HEK293 (cell line): ENCODE measurements around the gene NYNRIN.

Experiments
- GLI4 ChIP-seq: fragments of 450-650 bp; formaldehyde crosslinking; IDR thresholded peaks from 2 replicates; pipeline ENCODE4 v1.5.1; 2016; ENCODE audit warnings: missing biosample characterization, missing genetic modification characterization
- MYNN ChIP-seq: fragments of 450-650 bp; formaldehyde crosslinking; IDR thresholded peaks from 2 replicates; pipeline ENCODE4 v1.5.1; 2016; ENCODE audit warnings: missing biosample characterization, missing genetic modification characterization, borderline replicate concordance
- RBAK ChIP-seq: fragments of 450-650 bp; formaldehyde crosslinking; IDR thresholded peaks from 2 replicates; pipeline ENCODE4 v1.5.1; 2016; ENCODE audit warnings: missing biosample characterization, missing genetic modification characterization
- TRIM28 ChIP-seq: IDR thresholded peaks from 2 replicates; pipeline ENCODE4 v1.6.1; 2011; ENCODE audit warnings: low read length, control low read depth, borderline replicate concordance
- YY1 ChIP-seq: fragments of 450-650 bp; formaldehyde crosslinking; IDR thresholded peaks from 2 replicates; pipeline ENCODE4 v1.5.1; 2018; ENCODE audit warnings: missing biosample characterization, missing genetic modification characterization
- ZBTB48 ChIP-seq: fragments of 450-650 bp; formaldehyde crosslinking; IDR thresholded peaks from 2 replicates; pipeline ENCODE4 v1.5.1; 2016; ENCODE audit warnings: missing biosample characterization, missing genetic modification characterization
- ZBTB8A ChIP-seq: fragments of 450-650 bp; formaldehyde crosslinking; IDR thresholded peaks from 2 replicates; pipeline ENCODE4 v1.5.1; 2016; ENCODE audit warnings: missing biosample characterization, missing genetic modification characterization
- ZNF2 ChIP-seq: fragments of 450-650 bp; formaldehyde crosslinking; IDR thresholded peaks from 2 replicates; pipeline ENCODE4 v1.5.1; 2016; ENCODE audit warnings: missing biosample characterization, missing genetic modification characterization
- ZNF274 ChIP-seq, 2 experiments: fragments of 200-500 bp in 1 of 2; fragments of 450-650 bp in 1 of 2; sonication (Bioruptor generic) in 1 of 2; formaldehyde crosslinking in 1 of 2; IDR thresholded peaks; 2 replicates each; pipeline versions ENCODE4 v1.5.1 to v1.6.1; 2014 to 2016; ENCODE audit warnings: borderline replicate concordance in 1 of 2, inconsistent platforms in 1 of 2, low read length in 1 of 2, missing biosample characterization in 1 of 2, missing genetic modification characterization in 1 of 2
- ZNF292 ChIP-seq: fragments of 450-650 bp; formaldehyde crosslinking; IDR thresholded peaks from 2 replicates; pipeline ENCODE4 v1.5.1; 2016; ENCODE audit warnings: low read depth, missing biosample characterization, missing genetic modification characterization, borderline replicate concordance
- ZNF341 ChIP-seq: fragments of 450-650 bp; formaldehyde crosslinking; IDR thresholded peaks from 2 replicates; pipeline ENCODE4; 2016; ENCODE audit warnings: low read depth, missing biosample characterization, missing genetic modification characterization
- ZNF37A ChIP-seq: fragments of 450-650 bp; IDR thresholded peaks from 2 replicates; pipeline ENCODE4 v1.5.1; 2018; ENCODE audit warnings: missing biosample characterization, missing genetic modification characterization
- ZNF501 ChIP-seq: fragments of 450-650 bp; formaldehyde crosslinking; IDR thresholded peaks from 2 replicates; pipeline ENCODE4 v1.5.1; 2016; ENCODE audit warnings: missing biosample characterization, missing genetic modification characterization
- ZNF514 ChIP-seq: fragments of 450-650 bp; formaldehyde crosslinking; IDR thresholded peaks from 2 replicates; pipeline ENCODE4 v1.5.1; 2016; ENCODE audit warnings: missing biosample characterization, missing genetic modification characterization
- ZNF558 ChIP-seq: fragments of 450-650 bp; formaldehyde crosslinking; IDR thresholded peaks from 2 replicates; pipeline ENCODE4 v1.5.1; 2016; ENCODE audit warnings: missing biosample characterization, missing genetic modification characterization
- ZNF600 ChIP-seq: fragments of 450-650 bp; formaldehyde crosslinking; IDR thresholded peaks from 2 replicates; pipeline ENCODE4 v1.5.1; 2016; ENCODE audit warnings: missing biosample characterization, missing genetic modification characterization
- ZNF623 ChIP-seq: fragments of 450-650 bp; formaldehyde crosslinking; IDR thresholded peaks from 2 replicates; pipeline ENCODE4 v1.5.1; 2016; ENCODE audit warnings: missing biosample characterization, missing genetic modification characterization
- ZNF660 ChIP-seq: fragments of 450-650 bp; IDR thresholded peaks from 2 replicates; pipeline ENCODE4 v1.5.1; 2018; ENCODE audit warnings: missing biosample characterization, mild to moderate bottlenecking, missing genetic modification characterization
- ZNF792 ChIP-seq: fragments of 450-650 bp; formaldehyde crosslinking; IDR thresholded peaks from 2 replicates; pipeline ENCODE4 v1.5.1; 2016; ENCODE audit warnings: missing biosample characterization, missing genetic modification characterization
- TF ChIP-seq, protein P1 (sequence below): fragments of 450-650 bp; formaldehyde crosslinking; IDR thresholded peaks from 2 replicates; pipeline ENCODE4 v1.5.1; 2016; ENCODE audit warnings: missing biosample characterization, missing genetic modification characterization
- TF ChIP-seq, protein P2 (sequence below): fragments of 450-650 bp; formaldehyde crosslinking; IDR thresholded peaks from 2 replicates; pipeline ENCODE4 v1.5.1; 2017; ENCODE audit warnings: missing biosample characterization, missing genetic modification characterization
- TF ChIP-seq, protein P3 (sequence below): fragments of 450-650 bp; formaldehyde crosslinking; IDR thresholded peaks from 2 replicates; pipeline ENCODE4; 2016; ENCODE audit warnings: missing biosample characterization, missing genetic modification characterization
- TF ChIP-seq, protein P4 (sequence below): fragments of 450-650 bp; formaldehyde crosslinking; IDR thresholded peaks from 2 replicates; pipeline ENCODE4 v1.5.1; 2016; ENCODE audit warnings: missing biosample characterization, missing genetic modification characterization
- TF ChIP-seq, protein P5 (sequence below): sonication (generic); formaldehyde crosslinking; IDR thresholded peaks from 2 replicates; pipeline ENCODE4 v1.8.1; 2022; ENCODE audit warnings: mild to moderate bottlenecking, moderate library complexity, missing genetic modification reagents

NYNRIN gene

DNA sequence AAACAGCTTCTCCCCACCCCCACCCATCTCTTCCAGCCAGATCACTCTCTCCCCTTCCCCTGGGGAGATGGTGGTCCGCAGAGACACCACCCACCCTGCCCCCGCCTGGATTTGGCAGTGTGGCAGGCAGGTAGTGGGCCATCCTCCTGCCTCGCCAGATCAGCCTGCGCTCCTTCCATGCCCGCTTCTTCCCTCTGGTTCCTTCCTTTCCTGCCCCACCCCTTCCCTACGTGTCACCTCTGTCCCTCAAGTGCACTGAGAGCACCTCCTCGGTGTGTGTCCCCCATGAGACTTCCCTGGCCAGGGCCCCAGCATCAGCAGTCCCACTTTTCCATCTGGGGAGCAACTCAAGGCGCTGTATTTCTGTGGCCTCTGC lies 632 bp downstream of the NYNRIN start (continued):
- TF ChIP-seq ZNF37A (tag by site-specific recombination) (no peak), RBAK (tag by site-specific recombination) (no peak), ZNF2 (tag by site-specific recombination) (no peak), ZNF792 (tag by site-specific recombination) (no peak), ZNF514 (no peak), TRIM28 (no peak), ZNF660 (no peak), ZNF501 (tag by site-specific recombination) (no peak), ZNF274 (IDR thresholded peaks at IDR 0.05; ENCODE audit: low read length) (no peak), ZNF274 (tag by site-specific recombination; IDR thresholded peaks at IDR 0.05; ENCODE audit: borderline replicate concordance) (no peak), ZBTB8A (tag by site-specific recombination) (no peak), ZBTB48 (tag by site-specific recombination) (peak; percentile 46; the same call in 1 of the 2 replicates), MYNN (tag by site-specific recombination) (no peak), ZNF558 (tag by site-specific recombination) (no peak), YY1 (tag by site-specific recombination) (no peak), ZNF341 (tag by site-specific recombination) (no peak), ZNF600 (tag by site-specific recombination) (peak; percentile 83), ZNF292 (tag by site-specific recombination) (no peak), GLI4 (tag by site-specific recombination) (no peak), ZNF623 (no peak)
- TF ChIP-seq, protein P1, sequence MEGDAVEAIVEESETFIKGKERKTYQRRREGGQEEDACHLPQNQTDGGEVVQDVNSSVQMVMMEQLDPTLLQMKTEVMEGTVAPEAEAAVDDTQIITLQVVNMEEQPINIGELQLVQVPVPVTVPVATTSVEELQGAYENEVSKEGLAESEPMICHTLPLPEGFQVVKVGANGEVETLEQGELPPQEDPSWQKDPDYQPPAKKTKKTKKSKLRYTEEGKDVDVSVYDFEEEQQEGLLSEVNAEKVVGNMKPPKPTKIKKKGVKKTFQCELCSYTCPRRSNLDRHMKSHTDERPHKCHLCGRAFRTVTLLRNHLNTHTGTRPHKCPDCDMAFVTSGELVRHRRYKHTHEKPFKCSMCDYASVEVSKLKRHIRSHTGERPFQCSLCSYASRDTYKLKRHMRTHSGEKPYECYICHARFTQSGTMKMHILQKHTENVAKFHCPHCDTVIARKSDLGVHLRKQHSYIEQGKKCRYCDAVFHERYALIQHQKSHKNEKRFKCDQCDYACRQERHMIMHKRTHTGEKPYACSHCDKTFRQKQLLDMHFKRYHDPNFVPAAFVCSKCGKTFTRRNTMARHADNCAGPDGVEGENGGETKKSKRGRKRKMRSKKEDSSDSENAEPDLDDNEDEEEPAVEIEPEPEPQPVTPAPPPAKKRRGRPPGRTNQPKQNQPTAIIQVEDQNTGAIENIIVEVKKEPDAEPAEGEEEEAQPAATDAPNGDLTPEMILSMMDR (tag by site-specific recombination), result no peak
- TF ChIP-seq, protein P2, sequence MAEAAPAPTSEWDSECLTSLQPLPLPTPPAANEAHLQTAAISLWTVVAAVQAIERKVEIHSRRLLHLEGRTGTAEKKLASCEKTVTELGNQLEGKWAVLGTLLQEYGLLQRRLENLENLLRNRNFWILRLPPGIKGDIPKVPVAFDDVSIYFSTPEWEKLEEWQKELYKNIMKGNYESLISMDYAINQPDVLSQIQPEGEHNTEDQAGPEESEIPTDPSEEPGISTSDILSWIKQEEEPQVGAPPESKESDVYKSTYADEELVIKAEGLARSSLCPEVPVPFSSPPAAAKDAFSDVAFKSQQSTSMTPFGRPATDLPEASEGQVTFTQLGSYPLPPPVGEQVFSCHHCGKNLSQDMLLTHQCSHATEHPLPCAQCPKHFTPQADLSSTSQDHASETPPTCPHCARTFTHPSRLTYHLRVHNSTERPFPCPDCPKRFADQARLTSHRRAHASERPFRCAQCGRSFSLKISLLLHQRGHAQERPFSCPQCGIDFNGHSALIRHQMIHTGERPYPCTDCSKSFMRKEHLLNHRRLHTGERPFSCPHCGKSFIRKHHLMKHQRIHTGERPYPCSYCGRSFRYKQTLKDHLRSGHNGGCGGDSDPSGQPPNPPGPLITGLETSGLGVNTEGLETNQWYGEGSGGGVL (tag by site-specific recombination), result no peak
- TF ChIP-seq, protein P3, sequence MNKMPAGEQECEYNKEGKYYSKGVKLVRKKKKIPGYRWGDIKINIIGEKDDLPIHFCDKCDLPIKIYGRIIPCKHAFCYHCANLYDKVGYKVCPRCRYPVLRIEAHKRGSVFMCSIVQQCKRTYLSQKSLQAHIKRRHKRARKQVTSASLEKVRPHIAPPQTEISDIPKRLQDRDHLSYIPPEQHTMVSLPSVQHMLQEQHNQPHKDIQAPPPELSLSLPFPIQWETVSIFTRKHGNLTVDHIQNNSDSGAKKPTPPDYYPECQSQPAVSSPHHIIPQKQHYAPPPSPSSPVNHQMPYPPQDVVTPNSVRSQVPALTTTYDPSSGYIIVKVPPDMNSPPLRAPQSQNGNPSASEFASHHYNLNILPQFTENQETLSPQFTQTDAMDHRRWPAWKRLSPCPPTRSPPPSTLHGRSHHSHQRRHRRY (tag by site-specific recombination), result no peak
- TF ChIP-seq, protein P4, sequence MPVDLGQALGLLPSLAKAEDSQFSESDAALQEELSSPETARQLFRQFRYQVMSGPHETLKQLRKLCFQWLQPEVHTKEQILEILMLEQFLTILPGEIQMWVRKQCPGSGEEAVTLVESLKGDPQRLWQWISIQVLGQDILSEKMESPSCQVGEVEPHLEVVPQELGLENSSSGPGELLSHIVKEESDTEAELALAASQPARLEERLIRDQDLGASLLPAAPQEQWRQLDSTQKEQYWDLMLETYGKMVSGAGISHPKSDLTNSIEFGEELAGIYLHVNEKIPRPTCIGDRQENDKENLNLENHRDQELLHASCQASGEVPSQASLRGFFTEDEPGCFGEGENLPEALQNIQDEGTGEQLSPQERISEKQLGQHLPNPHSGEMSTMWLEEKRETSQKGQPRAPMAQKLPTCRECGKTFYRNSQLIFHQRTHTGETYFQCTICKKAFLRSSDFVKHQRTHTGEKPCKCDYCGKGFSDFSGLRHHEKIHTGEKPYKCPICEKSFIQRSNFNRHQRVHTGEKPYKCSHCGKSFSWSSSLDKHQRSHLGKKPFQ (tag by site-specific recombination), result no peak
- TF ChIP-seq, protein P5, sequence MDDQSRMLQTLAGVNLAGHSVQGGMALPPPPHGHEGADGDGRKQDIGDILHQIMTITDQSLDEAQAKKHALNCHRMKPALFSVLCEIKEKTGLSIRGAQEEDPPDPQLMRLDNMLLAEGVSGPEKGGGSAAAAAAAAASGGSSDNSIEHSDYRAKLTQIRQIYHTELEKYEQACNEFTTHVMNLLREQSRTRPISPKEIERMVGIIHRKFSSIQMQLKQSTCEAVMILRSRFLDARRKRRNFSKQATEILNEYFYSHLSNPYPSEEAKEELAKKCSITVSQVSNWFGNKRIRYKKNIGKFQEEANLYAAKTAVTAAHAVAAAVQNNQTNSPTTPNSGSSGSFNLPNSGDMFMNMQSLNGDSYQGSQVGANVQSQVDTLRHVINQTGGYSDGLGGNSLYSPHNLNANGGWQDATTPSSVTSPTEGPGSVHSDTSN (CRISPR knock-in tag), result no peak
